ENCODE data around the gene SMIM32.

Gene SMIM32

GRCh38 chr5:136206361-136206760 lies 13.4 kb upstream of the SMIM32 start:
- DNase-seq = no peak

GRCh38 chr5:136205941-136206340 lies 13.0 kb upstream of the SMIM32 start:
- no peak for DNase-seq

GRCh38 chr5:136205061-136205702 lies 12.2 kb upstream of the SMIM32 start:
- DNase-seq = no peak

GRCh38 chr5:136203303-136203922 lies 10.5 kb upstream of the SMIM32 start:
- no peak for DNase-seq

GRCh38 chr5:136202469-136203205 lies 9.7 kb upstream of the SMIM32 start:
- no peak for DNase-seq

GRCh38 chr5:136201870-136202269 lies 8.9 kb upstream of the SMIM32 start:
- no peak for DNase-seq

GRCh38 chr5:136200761-136201160 lies 7.8 kb upstream of the SMIM32 start:
- DNase-seq = no peak

GRCh38 chr5:136200130-136200529 lies 7.2 kb upstream of the SMIM32 start:
- no peak for DNase-seq

- DNase-seq = no peak
These were observed 6.4 kb upstream of the SMIM32 start for GRCh38 chr5:136199408-136199807.

GRCh38 chr5:136198453-136198852 lies 5.5 kb upstream of the SMIM32 start:
- no peak for DNase-seq

GRCh38 chr5:136197462-136198142 lies 4.6 kb upstream of the SMIM32 start:
- DNase-seq = no peak

GRCh38 chr5:136195971-136196820 lies 3.2 kb upstream of the SMIM32 start:
- DNase-seq = no peak

- DNase-seq = no peak
These were observed 1.6 kb upstream of the SMIM32 start for GRCh38 chr5:136194576-136194975.

- no peak for DNase-seq
These were observed 467 bp upstream of the SMIM32 start for GRCh38 chr5:136193322-136193935.

GRCh38 chr5:136192015-136192525 lies 892 bp downstream of the SMIM32 start:
- DNase-seq = no peak

- DNase-seq = no peak
These were observed 1.5 kb downstream of the SMIM32 start for GRCh38 chr5:136191304-136192014.

- no peak for DNase-seq
These were observed 2.1 kb downstream of the SMIM32 start for GRCh38 chr5:136190904-136191303.

- DNase-seq = no peak
These were observed 2.8 kb downstream of the SMIM32 start for GRCh38 chr5:136190091-136190720.

GRCh38 chr5:136188859-136189258 lies 4.1 kb downstream of the SMIM32 start:
- DNase-seq = no peak

GRCh38 chr5:136186796-136187195 lies 6.2 kb downstream of the SMIM32 start:
- DNase-seq = no peak

Data from NK-92 treated with Interleukin-12 subunit alpha and Interleukin-12 subunit beta, amount 100 ng/mL, for 24 hours (cell line).